H9 (cell line): ENCODE results near the gene SLC24A4. TPM values are rescaled to one million over a fixed set of nuclear protein-coding genes. Genes with fewer than 3 reads are reported as not detected.
A peak's percentile ranks its signal among the peaks of the same experiment; 100 is the strongest.

Experiments used
- DNase-seq: peaks from one replicate; pipeline ENCODE4 v3.0.0-alpha.2; 2017
- H2AFZ ChIP-seq: one replicate; pipeline ENCODE4 v1.6.1; 2013; ENCODE audit warnings: mild to moderate bottlenecking, low read length, control low read depth, moderate library complexity
- H2AK5ac ChIP-seq: 2 replicates; pipeline ENCODE4 v1.6.1; 2013; ENCODE audit warnings: low read length, control low read depth, mixed read lengths; ENCODE audit not compliant: insufficient read length
- H2BK120ac ChIP-seq: one replicate; pipeline ENCODE4 v1.6.1; 2013; ENCODE audit warnings: low read depth, mild to moderate bottlenecking, low read length, control low read depth, inconsistent platforms; ENCODE audit not compliant: poor library complexity, severe bottlenecking
- H2BK12ac ChIP-seq: 2 replicates; pipeline ENCODE4 v1.6.1; 2013; ENCODE audit warnings: low read length, control low read depth, mixed read lengths, low read depth; ENCODE audit not compliant: insufficient read length
- H2BK15ac ChIP-seq: 2 replicates; pipeline ENCODE4 v1.6.1; 2013; ENCODE audit warnings: low read depth, low read length, control low read depth
- H2BK20ac ChIP-seq: one replicate; pipeline ENCODE4 v1.6.1; 2013; ENCODE audit warnings: low read depth, mild to moderate bottlenecking, low read length, control low read depth, inconsistent platforms; ENCODE audit not compliant: poor library complexity, severe bottlenecking
- H2BK5ac ChIP-seq: 2 replicates; pipeline ENCODE4 v1.6.1; 2013; ENCODE audit warnings: low read length, control low read depth, mixed read lengths; ENCODE audit not compliant: insufficient read length
- H3K14ac ChIP-seq: 2 replicates; pipeline ENCODE4 v1.6.1; 2013; ENCODE audit warnings: low read length, control low read depth; ENCODE audit not compliant: insufficient read depth
- H3K18ac ChIP-seq: 2 replicates; pipeline ENCODE4 v1.6.1; 2013; ENCODE audit warnings: low read depth, mild to moderate bottlenecking, mixed read lengths, low read length, control low read depth; ENCODE audit not compliant: insufficient read length
- H3K23ac ChIP-seq: 2 replicates; pipeline ENCODE4 v1.6.1; 2013; ENCODE audit warnings: low read length, control low read depth, mixed read lengths, low read depth; ENCODE audit not compliant: insufficient read length
- H3K23me2 ChIP-seq: 2 replicates; pipeline ENCODE4 v1.6.1; 2013; ENCODE audit warnings: low read depth, mild to moderate bottlenecking, mixed read lengths, low read length, control low read depth; ENCODE audit not compliant: insufficient read length, poor library complexity, severe bottlenecking
- H3K27ac ChIP-seq: 2 replicates; pipeline ENCODE4 v1.5.1; 2013; ENCODE audit warnings: low read length, control low read depth, mixed read lengths, low read depth; ENCODE audit not compliant: insufficient read length
- H3K27me3 ChIP-seq: 2 replicates; pipeline ENCODE4 v1.6.1; 2013; ENCODE audit warnings: low read length, control low read depth, inconsistent platforms; ENCODE audit not compliant: insufficient read depth
- H3K4ac ChIP-seq: 2 replicates; pipeline ENCODE4 v1.6.1; 2013; ENCODE audit warnings: low read depth, mild to moderate bottlenecking, control low read depth, inconsistent platforms, low read length, moderate library complexity
- H3K4me1 ChIP-seq: 2 replicates; pipeline ENCODE4 v1.6.1; 2013; ENCODE audit warnings: low read length, control low read depth, inconsistent platforms; ENCODE audit not compliant: insufficient read depth
- H3K4me2 ChIP-seq: 2 replicates; pipeline ENCODE4 v1.6.1; 2013; ENCODE audit warnings: low read length, control low read depth, mixed read lengths; ENCODE audit not compliant: insufficient read length, insufficient read depth
- H3K56ac ChIP-seq: 2 replicates; pipeline ENCODE4 v1.6.1; 2013; ENCODE audit warnings: low read depth, mild to moderate bottlenecking, mixed read lengths, low read length, control low read depth; ENCODE audit not compliant: insufficient read length
- H3K79me1 ChIP-seq: 2 replicates; pipeline ENCODE4 v1.6.1; 2013; ENCODE audit warnings: low read depth, mild to moderate bottlenecking, moderate library complexity, low read length, control low read depth, inconsistent platforms; ENCODE audit not compliant: insufficient read depth, poor library complexity, severe bottlenecking
- H3K79me2 ChIP-seq: 2 replicates; pipeline ENCODE4 v1.6.1; 2013; ENCODE audit warnings: low read length, control low read depth, inconsistent platforms; ENCODE audit not compliant: insufficient read depth
- H3K9ac ChIP-seq: 2 replicates; pipeline ENCODE4 v1.6.1; 2013; ENCODE audit warnings: low read length, control low read depth, mixed read lengths; ENCODE audit not compliant: insufficient read length; ENCODE audit errors: extremely low read depth
- H3K9me3 ChIP-seq: one replicate; pipeline ENCODE4 v1.6.1; 2013; ENCODE audit warnings: low read depth, low read length, inconsistent platforms; ENCODE audit not compliant: control insufficient read depth
- H3T11ph ChIP-seq: one replicate; pipeline ENCODE4 v1.6.1; 2013; ENCODE audit warnings: mild to moderate bottlenecking, low read length, control low read depth, inconsistent platforms
- H4K20me1 ChIP-seq: one replicate; pipeline ENCODE4 v1.6.1; 2013; ENCODE audit not compliant: control insufficient read depth, insufficient read length, insufficient read depth
- H4K5ac ChIP-seq: 2 replicates; pipeline ENCODE4 v1.6.1; 2013; ENCODE audit warnings: low read depth, mild to moderate bottlenecking, mixed read lengths, low read length, control low read depth; ENCODE audit not compliant: insufficient read length
- H4K8ac ChIP-seq: replicated peaks from 2 replicates; pipeline ENCODE4 v1.6.1; 2013; ENCODE audit warnings: low read length, control low read depth, mixed read lengths, low read depth; ENCODE audit not compliant: insufficient read length
- H4K91ac ChIP-seq: 2 replicates; pipeline ENCODE4 v1.6.1; 2013; ENCODE audit warnings: low read depth, mild to moderate bottlenecking, moderate library complexity, mixed read lengths, low read length, control low read depth; ENCODE audit not compliant: insufficient read length
- H3K27ac Mint-ChIP-seq, 3 experiments: 2 replicates in 2 of 3; 3 replicates in 1 of 3; pipeline ENCODE4 v1.8.0; 2020 to 2021; ENCODE audit warnings: mixed read lengths in 3 of 3, mild to moderate bottlenecking in 1 of 3, moderate library complexity in 1 of 3
- H3K27me3 Mint-ChIP-seq: 2 replicates; pipeline ENCODE4 v1.8.0; 2021; ENCODE audit warnings: low read depth, mild to moderate bottlenecking, moderate library complexity, mixed read lengths
- H3K36me3 Mint-ChIP-seq, 3 experiments: 2 replicates in 2 of 3; 3 replicates in 1 of 3; pipeline ENCODE4 v1.8.0; 2020 to 2021; ENCODE audit warnings: low read depth in 3 of 3, mixed read lengths in 3 of 3; ENCODE audit not compliant: insufficient read depth in 1 of 3
- H3K4me1 Mint-ChIP-seq, 2 experiments: 2 replicates each; pipeline ENCODE4 v1.8.0; 2020; ENCODE audit warnings: mixed read lengths in 2 of 2
- H3K4me3 Mint-ChIP-seq, 2 experiments: 2 replicates in 1 of 2; 3 replicates in 1 of 2; pipeline ENCODE4 v1.8.0; 2020 to 2021; ENCODE audit warnings: mild to moderate bottlenecking in 2 of 2, mixed read lengths in 2 of 2, moderate library complexity in 1 of 2
- H3K9me3 Mint-ChIP-seq, 2 experiments: 2 replicates in 1 of 2; 3 replicates in 1 of 2; pipeline ENCODE4 v1.8.0; 2020; ENCODE audit warnings: mild to moderate bottlenecking in 2 of 2, mixed read lengths in 2 of 2, moderate library complexity in 1 of 2
- CTCF ChIP-seq: fragments of 200-600 bp; sonication (generic); conservative IDR thresholded peaks from 3 replicates; pipeline ENCODE4 v1.8.0; 2021; ENCODE audit warnings: antibody characterized with exemption, mild to moderate bottlenecking
- WGBS: extraction: QIAGEN DNeasy Blood & Tissue Kit; methylation state at CpG from one replicate; pipeline ENCODE4 v1.1.7; 2013; ENCODE audit warnings: missing lambda C conversion rate, low lambda C conversion rate, mixed read lengths; ENCODE audit not compliant: insufficient read length; ENCODE audit errors: extremely low coverage; 5-methylcytosine and 5-hydroxymethylcytosine counted together
- total RNA-seq: library from RNA; stranded (reverse); gene quantifications from 2 replicates; pipeline ENCODE4 v1.2.1, GENCODE V29; 2021

SLC24A4 gene
- total RNA-seq, 1 experiment from 2014 or later = 0.24 TPM

GRCh38 chr14:92493492-92493891, 170.5 kb downstream of the SLC24A4 start:
- Histone ChIP-seq H3K56ac (no peak overlapping the region), H3K27ac (no peak overlapping the region), H3K4me2 (no peak overlapping the region), H3K79me1 (no peaks in the 10 kb centered on the region), H4K5ac (no peak overlapping the region), H2AFZ (no peak overlapping the region), H3K4me1 (no peaks in the 10 kb centered on the region; the same call in 1 of the 2 replicates), H4K8ac (no peak overlapping the region), H4K91ac (no peak overlapping the region), H2AK5ac (no peak overlapping the region), H2BK120ac (no peak overlapping the region), H3K23me2 (no peaks in the 10 kb centered on the region), H2BK20ac (no peak overlapping the region), H4K20me1 (no peaks in the 10 kb centered on the region), H3K4ac (no peak overlapping the region), H3K9me3 (no peaks in the 10 kb centered on the region), H2BK12ac (no peak overlapping the region), H3K14ac (no peak overlapping the region), H3K9ac (no peak overlapping the region), H3T11ph (no peak overlapping the region), H3K23ac (no peak overlapping the region), H3K79me2 (no peaks in the 10 kb centered on the region), H2BK5ac (no peak overlapping the region), H2BK15ac (no peak overlapping the region), H3K18ac (no peak overlapping the region), H3K27me3 (no peaks in the 10 kb centered on the region)
- peak; percentile 19 for DNase-seq
- no peak for TF ChIP-seq CTCF
- Mint-ChIP-seq H3K9me3 (no peaks in the 10 kb centered on the region), H3K4me3 (no peak overlapping the region), H3K27ac (no peak overlapping the region), H3K27me3 (peaks cover 15% of the 10 kb centered on the region), H3K4me1 (peaks cover 14 to 15% of the 10 kb centered on the region in 2 experiments), H3K36me3 (no peaks in the 10 kb centered on the region)
- no CpG with 5 or more reads among the region's 16 CpGs for WGBS
